AG09309 (cell line): ENCODE data around the gene CREG2.

Source experiments
- DNase-seq: peaks from one replicate; pipeline ENCODE4 v3.0.0-alpha.2; 2010; ENCODE audit warnings: low read depth
- H3K4me3 ChIP-seq: 2 replicates; pipeline ENCODE4 v1.5.1; 2011; ENCODE audit warnings: mild to moderate bottlenecking, low read depth, low read length, moderate library complexity; ENCODE audit not compliant: control insufficient read depth
- CTCF ChIP-seq: IDR thresholded peaks from 2 replicates; pipeline ENCODE4 v1.5.1; 2011; ENCODE audit warnings: mild to moderate bottlenecking, low read depth, low read length, inconsistent platforms; ENCODE audit not compliant: insufficient read depth, control insufficient read depth; ENCODE audit errors: missing control alignments

The CREG2 gene

GRCh38 chr2:101302016-101302415, 85.3 kb downstream of the CREG2 start:
- H3K4me3 ChIP-seq = no peak overlapping the region
- DNase-seq = no peak
- no peak for TF ChIP-seq CTCF

GRCh38 chr2:101300836-101301235, 86.5 kb downstream of the CREG2 start:
- TF ChIP-seq CTCF = no peak
- no peak overlapping the region for H3K4me3 ChIP-seq
- DNase-seq = no peak

GRCh38 chr2:101300164-101300563, 87.1 kb downstream of the CREG2 start:
- DNase-seq = no peak
- no peak overlapping the region for H3K4me3 ChIP-seq
- no peak for TF ChIP-seq CTCF

GRCh38 chr2:101299604-101300003, 87.7 kb downstream of the CREG2 start:
- H3K4me3 ChIP-seq = no peak overlapping the region
- no peak for TF ChIP-seq CTCF
- no peak for DNase-seq

- TF ChIP-seq CTCF = no peak
- no peak overlapping the region for H3K4me3 ChIP-seq
- no peak for DNase-seq
These were observed 89.9 kb downstream of the CREG2 start for GRCh38 chr2:101297383-101297782.

GRCh38 chr2:101296371-101296770, 90.9 kb downstream of the CREG2 start:
- TF ChIP-seq CTCF = no peak
- H3K4me3 ChIP-seq = no peak overlapping the region
- DNase-seq = peak; percentile 16

- no peak for TF ChIP-seq CTCF
- no peak for DNase-seq
- H3K4me3 ChIP-seq = no peak overlapping the region
These were observed 91.4 kb downstream of the CREG2 start for GRCh38 chr2:101295895-101296294.
